Activated T-cell treated with anti-CD3 and anti-CD28 coated beads, Interleukin-2, amount 50 U/mL, for 24 hours (primary cell): ENCODE data around the gene SPOCK1.

ENCODE experiments used
- DNase-seq: peaks from one replicate; pipeline ENCODE4 v3.0.0-alpha.2; 2020
- H3K27ac Mint-ChIP-seq: 2 replicates; pipeline ENCODE4 v1.8.0; 2020; ENCODE audit warnings: mild to moderate bottlenecking, mixed read lengths
- H3K27me3 Mint-ChIP-seq: 2 replicates; pipeline ENCODE4 v1.8.0; 2020; ENCODE audit warnings: mixed read lengths
- H3K36me3 Mint-ChIP-seq: 2 replicates; pipeline ENCODE4 v1.8.0; 2020; ENCODE audit warnings: low read depth, mixed read lengths
- H3K4me1 Mint-ChIP-seq: 2 replicates; pipeline ENCODE4 v1.8.0; 2020; ENCODE audit warnings: low read depth, mixed read lengths
- H3K4me3 Mint-ChIP-seq: 2 replicates; pipeline ENCODE4 v1.8.0; 2020; ENCODE audit warnings: mild to moderate bottlenecking, moderate library complexity, mixed read lengths
- H3K9me3 Mint-ChIP-seq: 2 replicates; pipeline ENCODE4 v1.8.0; 2020; ENCODE audit warnings: mixed read lengths

SPOCK1 gene

DNA sequence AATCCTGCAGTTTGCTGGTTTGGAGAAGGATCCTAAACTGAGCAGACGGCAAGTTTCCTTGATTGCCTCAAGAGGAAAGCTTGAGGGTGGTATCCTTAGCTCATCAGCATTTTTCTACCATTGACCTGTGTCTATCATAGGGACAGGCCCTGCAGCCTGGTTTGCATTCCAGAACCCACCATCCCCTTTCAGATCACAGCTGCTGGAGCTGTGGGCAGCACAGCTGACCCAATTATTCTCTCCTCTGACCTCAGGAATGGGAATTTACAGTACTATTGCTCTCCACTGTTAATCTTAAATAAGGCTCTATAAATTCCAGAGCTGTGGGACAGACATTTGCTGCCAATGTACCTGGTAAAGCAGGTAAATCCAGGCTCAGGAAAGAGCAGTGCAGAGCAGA lies 163.0 kb downstream of the SPOCK1 start:
- Mint-ChIP-seq H3K27ac (no peak overlapping the region), H3K36me3 (no peaks in the 10 kb centered on the region), H3K27me3 (no peaks in the 10 kb centered on the region), H3K4me3 (no peak overlapping the region), H3K9me3 (no peaks in the 10 kb centered on the region), H3K4me1 (no peaks in the 10 kb centered on the region)
- no peak for DNase-seq

DNA sequence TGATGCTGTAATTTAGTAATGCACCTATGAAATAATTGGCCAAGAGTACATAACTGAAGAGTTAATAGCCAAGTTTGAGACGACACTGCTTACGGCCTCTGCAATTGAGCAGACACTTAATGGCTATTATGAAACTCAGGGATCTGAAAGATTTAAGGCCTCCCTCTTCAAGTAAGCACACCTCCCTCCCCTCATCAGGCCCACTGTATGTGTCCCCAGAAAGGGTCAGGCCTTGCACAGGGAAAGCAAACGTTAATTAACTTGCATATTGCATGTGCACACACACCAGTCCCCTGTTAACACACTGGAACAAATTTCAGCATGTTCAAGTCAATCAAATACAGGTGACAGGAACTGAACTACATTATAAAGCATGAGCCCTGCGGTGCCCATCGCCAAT lies 163.6 kb downstream of the SPOCK1 start:
- Mint-ChIP-seq H3K4me3 (no peak overlapping the region), H3K27me3 (no peaks in the 10 kb centered on the region), H3K36me3 (no peaks in the 10 kb centered on the region), H3K9me3 (no peaks in the 10 kb centered on the region), H3K4me1 (no peaks in the 10 kb centered on the region), H3K27ac (no peak overlapping the region)
- no peak for DNase-seq

DNA sequence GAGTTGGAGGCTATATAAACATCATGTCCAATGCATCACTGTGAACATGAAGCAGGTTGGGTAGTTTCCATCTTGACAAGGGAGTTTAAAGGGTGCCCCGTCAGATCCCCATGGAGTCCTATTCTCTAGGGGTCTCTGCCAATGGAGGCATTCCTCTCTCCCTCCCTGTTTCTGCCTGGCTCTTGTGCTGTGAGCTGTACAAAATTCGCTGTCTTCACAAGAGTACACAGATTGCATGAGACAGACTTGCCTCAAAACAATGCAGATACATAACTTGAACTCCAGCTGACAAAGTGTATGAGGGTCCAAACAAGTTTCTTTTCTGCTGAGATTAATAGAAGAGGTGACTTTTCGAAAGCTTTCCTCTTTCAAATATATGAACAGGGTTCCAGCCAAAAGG lies 165.2 kb downstream of the SPOCK1 start:
- no peak for DNase-seq
- Mint-ChIP-seq H3K4me3 (no peak overlapping the region), H3K36me3 (no peaks in the 10 kb centered on the region), H3K27me3 (no peaks in the 10 kb centered on the region), H3K27ac (no peak overlapping the region), H3K4me1 (no peaks in the 10 kb centered on the region), H3K9me3 (no peaks in the 10 kb centered on the region)

DNA sequence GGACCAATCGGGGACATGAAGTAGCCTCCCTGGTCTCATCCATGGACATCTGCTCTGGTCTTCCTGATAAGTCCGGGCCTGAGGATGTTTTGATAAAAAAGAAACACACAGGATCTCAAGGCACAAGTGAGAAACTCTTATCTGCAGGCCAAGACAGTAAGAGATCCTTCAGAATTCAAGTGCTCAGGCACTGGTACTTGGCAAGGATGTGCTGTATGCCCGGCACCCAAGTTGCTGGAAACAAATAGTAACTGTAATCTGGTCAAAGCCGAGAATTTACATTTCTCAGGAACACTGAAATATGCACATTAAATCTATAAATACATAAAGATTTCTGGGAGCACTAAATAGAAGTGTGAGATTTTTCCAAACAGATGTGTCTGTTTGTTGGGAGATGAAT lies 165.7 kb downstream of the SPOCK1 start:
- H3K27me3 Mint-ChIP-seq, result no peaks in the 10 kb centered on the region
- H3K9me3 Mint-ChIP-seq, result no peaks in the 10 kb centered on the region
- H3K4me1 Mint-ChIP-seq, result no peaks in the 10 kb centered on the region
- H3K27ac Mint-ChIP-seq, result no peak overlapping the region
- DNase-seq, result no peak
- no peak overlapping the region for H3K4me3 Mint-ChIP-seq
- H3K36me3 Mint-ChIP-seq, result no peaks in the 10 kb centered on the region

DNA sequence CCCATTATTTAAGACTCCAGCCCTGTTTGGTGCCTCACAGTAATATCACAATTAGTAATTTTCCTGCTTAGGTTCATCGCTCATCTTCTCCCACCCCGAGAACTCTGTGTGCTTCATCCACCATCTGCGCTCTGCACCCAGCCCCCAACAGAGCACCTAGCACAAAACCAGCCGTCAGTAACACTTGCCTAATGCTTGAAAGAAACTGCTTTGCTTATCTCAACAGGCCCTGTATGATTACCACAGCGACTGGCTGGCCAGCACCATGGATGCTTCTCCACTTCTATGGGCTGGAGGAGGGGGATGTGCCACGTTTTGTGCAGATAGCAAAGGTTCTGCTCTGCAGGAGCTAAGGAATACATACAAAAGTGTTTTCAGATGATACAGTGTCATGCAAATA lies 166.8 kb downstream of the SPOCK1 start:
- Mint-ChIP-seq H3K4me1 (no peaks in the 10 kb centered on the region), H3K27ac (no peak overlapping the region), H3K4me3 (no peak overlapping the region), H3K9me3 (no peaks in the 10 kb centered on the region), H3K27me3 (no peaks in the 10 kb centered on the region), H3K36me3 (no peaks in the 10 kb centered on the region)
- no peak for DNase-seq

DNA sequence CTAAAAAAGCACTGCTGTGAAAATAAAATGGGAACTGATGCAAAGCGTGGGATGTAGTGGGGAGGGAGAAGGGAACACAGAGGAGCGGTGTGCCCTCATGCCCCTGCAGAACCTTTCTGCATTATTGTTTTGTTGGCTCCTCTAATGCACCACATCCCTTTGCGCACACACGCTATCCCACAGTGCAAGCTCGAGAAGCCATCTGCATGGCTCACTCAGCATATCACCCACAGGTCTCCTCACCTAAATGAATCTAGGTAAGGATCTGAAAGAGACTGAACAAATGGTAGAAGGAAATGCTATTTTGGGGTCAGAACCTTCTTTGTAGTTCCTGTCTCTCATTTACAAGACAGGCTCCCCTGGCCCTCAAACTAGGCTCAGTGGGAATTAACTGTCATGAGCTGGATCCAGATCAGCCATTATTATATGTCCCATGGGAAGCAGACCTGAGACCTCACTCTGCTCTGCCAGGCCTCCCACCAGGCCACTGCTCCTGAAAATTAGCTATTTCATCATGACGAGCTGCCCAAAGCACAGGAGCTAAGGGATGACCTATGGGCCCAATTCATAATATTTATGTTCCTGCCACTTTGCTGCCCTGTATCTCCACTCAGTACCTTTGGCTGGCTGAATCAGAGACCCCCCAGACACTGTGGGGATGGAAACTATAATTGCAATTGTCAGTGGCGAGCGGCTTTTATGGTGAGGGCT lies 169.4 kb downstream of the SPOCK1 start:
- Mint-ChIP-seq H3K27me3 (no peaks in the 10 kb centered on the region), H3K36me3 (no peaks in the 10 kb centered on the region)

DNA sequence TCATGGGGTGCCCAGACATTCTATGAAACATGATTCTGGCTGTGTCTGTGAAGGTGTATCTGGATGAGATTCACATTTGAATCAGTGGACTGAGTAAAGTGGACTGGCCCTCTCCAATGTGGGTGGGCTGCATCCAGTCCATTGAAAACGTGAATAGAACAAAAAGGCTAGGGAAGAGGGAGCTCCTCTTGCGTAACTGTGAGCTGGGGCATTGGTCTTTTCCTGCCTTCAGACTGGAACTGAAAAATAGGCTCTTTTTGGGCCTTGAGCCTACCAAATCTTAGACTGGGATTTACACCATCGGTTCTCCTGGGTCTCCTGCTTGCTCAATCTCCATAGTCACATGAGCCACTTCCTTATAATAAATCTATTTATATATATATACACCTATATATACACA lies 170.1 kb downstream of the SPOCK1 start:
- Mint-ChIP-seq H3K4me1 (no peaks in the 10 kb centered on the region), H3K27ac (no peak overlapping the region), H3K9me3 (no peaks in the 10 kb centered on the region), H3K4me3 (no peak overlapping the region), H3K27me3 (no peaks in the 10 kb centered on the region), H3K36me3 (no peaks in the 10 kb centered on the region)
- DNase-seq, result no peak

More for the DNA sequence above, 169.4 kb downstream of the SPOCK1 start:
- Mint-ChIP-seq H3K27ac (no peak overlapping the region), H3K4me3 (no peak overlapping the region), H3K9me3 (no peaks in the 10 kb centered on the region), H3K4me1 (no peaks in the 10 kb centered on the region)
- DNase-seq, result no peak

DNA sequence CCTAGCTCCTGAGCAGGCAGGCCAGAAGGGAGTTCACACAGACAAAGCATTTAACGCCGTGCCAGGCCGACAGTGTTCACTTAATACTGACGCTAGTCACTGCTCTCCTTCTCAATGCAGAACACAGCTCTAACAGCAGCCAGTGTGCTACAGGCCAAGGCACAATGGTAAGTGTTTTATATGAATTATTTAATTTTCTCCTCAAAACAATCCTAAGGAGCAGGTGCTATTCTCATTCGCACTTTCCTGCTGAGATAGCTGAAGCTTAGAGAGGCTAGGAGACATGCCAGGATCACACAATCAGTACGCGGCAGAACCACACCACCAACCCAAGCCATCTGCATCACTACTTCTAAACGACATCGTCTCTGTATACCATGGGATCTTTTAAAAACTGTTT lies 170.7 kb downstream of the SPOCK1 start:
- H3K4me1 Mint-ChIP-seq, result no peaks in the 10 kb centered on the region
- H3K4me3 Mint-ChIP-seq, result no peak overlapping the region
- no peaks in the 10 kb centered on the region for H3K27me3 Mint-ChIP-seq
- H3K9me3 Mint-ChIP-seq, result no peaks in the 10 kb centered on the region
- DNase-seq, result no peak
- no peak overlapping the region for H3K27ac Mint-ChIP-seq
- no peaks in the 10 kb centered on the region for H3K36me3 Mint-ChIP-seq

DNA sequence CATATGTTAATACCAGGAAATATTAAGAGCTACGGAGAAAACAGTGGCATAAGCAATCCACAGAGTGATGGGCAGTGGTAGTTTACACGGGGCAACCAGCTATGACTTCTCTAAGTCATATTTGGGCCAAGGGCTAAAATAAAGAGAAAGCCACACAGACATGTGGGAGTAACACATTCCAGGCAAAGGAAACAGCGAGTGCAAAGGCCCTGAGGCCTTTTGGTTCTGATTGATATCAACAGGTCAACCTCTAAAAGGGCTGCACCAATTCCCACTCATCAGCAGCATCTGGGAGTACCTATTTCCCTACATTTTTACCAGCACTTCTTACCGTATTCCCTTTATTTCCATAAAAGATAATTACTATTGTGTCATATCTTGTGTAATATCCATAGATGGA lies 173.4 kb downstream of the SPOCK1 start:
- Mint-ChIP-seq H3K4me3 (no peak overlapping the region), H3K27me3 (peaks cover 7% of the 10 kb centered on the region), H3K9me3 (no peaks in the 10 kb centered on the region), H3K4me1 (no peaks in the 10 kb centered on the region), H3K36me3 (no peaks in the 10 kb centered on the region), H3K27ac (no peak overlapping the region)
- DNase-seq, result no peak

DNA sequence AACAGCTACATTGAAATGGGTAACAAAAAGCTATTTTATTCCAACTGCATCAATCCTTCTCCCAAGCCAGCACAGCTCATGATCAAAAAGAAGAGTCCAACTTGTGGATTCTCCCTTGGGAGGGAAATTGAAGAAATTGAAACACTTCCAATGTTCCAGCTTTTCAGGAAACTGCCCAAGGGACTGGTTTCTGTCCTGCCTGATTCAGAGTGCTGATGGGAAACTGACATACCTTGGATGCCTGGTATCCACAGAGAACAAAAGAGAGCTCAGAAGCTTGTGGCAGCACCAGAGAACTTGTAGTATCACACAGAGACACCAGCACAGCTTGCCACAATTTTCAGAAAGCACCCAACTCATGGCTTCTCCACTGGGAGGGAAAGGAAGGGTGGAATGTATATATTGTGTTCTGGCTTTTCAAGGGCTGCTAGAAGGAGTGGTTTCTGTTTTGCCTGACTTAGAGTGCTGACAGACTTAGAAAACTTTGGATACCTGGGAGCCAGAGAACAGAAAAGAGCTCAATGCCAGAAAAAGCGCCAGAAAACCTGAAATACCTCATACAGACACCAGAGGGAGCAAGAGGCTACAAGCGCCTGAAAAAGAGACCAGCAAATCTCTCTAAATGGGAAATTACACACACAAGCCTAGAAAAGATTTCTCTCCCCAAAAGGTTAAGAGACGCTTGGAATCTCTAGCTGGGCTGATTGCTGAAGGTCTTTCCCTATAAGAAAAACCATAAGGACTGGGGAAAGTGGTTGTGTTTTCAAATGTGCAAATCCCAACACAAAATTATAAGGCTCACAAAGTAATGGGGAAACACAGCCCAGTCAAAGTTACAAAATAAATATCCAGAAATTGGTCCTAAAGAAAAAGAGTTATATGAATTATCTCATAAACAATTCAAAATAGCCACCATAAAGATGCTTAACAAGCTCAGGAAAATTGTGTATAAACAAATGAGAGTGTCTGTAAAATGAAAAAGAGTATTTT lies 178.8 kb downstream of the SPOCK1 start:
- Mint-ChIP-seq H3K36me3 (no peaks in the 10 kb centered on the region), H3K27ac (no peak overlapping the region), H3K4me3 (no peak overlapping the region), H3K27me3 (peaks cover 36% of the 10 kb centered on the region), H3K4me1 (no peaks in the 10 kb centered on the region), H3K9me3 (no peaks in the 10 kb centered on the region)
- DNase-seq, result no peak

DNA sequence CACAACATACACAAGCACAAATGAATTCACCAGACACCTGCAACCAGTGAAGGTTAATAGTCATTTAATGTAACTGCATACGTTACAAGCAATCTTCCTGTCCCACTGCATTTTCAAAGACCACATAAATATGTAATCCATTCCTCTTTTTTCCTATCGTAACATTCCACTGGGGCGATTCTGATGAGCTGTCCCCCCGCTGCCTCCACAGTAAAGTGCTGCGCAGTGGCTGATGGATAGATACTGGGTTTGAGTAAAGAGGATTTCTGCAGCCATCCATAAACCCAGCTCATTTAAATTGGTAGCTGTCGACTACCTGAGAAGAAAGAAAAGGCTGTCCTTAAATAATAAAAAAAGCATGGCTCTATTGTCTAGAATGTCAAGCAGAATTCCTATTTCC lies 181.1 kb downstream of the SPOCK1 start:
- Mint-ChIP-seq H3K27me3 (peaks cover 36% of the 10 kb centered on the region), H3K36me3 (no peaks in the 10 kb centered on the region), H3K4me3 (no peak overlapping the region), H3K9me3 (no peaks in the 10 kb centered on the region), H3K27ac (no peak overlapping the region), H3K4me1 (no peaks in the 10 kb centered on the region)
- DNase-seq, result no peak

DNA sequence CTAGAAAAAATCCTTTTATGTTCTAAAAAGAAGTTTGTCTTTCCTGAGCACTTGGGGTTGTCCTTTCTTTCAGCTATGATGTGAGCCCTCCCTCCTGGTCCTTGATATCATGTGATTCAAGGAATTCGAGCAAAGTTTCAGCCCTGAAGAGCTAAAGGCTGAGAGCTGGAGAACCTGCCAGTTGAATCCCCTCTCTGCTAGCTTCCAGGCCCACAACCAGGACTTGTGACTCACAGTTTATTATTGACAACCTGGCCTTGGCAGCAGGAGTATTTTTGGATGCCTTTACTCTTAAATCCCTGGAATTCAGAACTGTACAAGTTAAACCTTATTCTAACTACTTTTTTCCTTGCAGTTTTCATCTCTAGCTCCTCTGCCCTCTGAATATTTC lies 182.8 kb downstream of the SPOCK1 start:
- H3K9me3 Mint-ChIP-seq, result no peaks in the 10 kb centered on the region
- H3K36me3 Mint-ChIP-seq, result no peaks in the 10 kb centered on the region
- peaks cover 33% of the 10 kb centered on the region for H3K27me3 Mint-ChIP-seq
- no peak overlapping the region for H3K4me3 Mint-ChIP-seq
- DNase-seq, result no peak
- no peak overlapping the region for H3K27ac Mint-ChIP-seq
- H3K4me1 Mint-ChIP-seq, result no peaks in the 10 kb centered on the region

DNA sequence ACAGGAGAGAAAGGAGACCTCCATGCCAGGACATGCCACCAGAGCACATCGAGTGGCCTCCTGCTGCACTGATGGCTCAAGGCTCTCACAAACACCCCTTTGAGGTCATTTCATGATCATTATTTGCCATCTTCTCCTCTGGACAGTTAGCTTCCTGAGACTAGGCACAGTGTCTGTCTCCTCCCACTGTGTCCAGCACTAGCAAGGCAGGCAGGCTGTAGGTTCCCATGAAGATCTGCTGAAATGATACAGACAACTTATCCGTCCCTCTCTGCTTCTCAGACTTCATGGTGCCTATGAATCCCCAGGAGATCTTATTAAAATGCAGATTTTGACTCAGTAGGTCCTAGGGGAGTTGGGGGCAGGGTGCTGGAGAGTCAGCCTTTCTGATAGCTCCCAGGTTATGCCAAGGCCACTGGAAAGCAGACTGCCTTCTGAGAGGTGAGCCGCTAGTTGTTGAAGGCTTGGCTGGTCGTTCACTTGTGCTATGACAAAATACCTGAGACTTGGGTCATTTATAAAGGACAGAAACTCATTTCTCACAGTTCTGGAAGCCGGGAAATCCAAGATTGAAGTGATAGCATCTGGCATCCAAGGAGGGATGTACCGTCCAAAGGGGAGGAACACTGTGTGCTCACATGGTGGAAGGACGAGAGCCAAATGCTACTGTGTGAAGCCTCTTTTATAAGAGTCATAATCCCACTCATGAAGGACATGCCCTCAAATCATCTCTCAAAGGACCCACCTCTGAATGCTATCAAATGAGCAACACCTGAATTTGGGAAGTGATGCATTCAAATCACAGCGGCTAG lies 183.4 kb downstream of the SPOCK1 start:
- no peaks in the 10 kb centered on the region for H3K4me1 Mint-ChIP-seq
- H3K9me3 Mint-ChIP-seq, result no peaks in the 10 kb centered on the region
- H3K4me3 Mint-ChIP-seq, result no peak overlapping the region
- no peaks in the 10 kb centered on the region for H3K36me3 Mint-ChIP-seq
- H3K27ac Mint-ChIP-seq, result no peak overlapping the region
- H3K27me3 Mint-ChIP-seq, result peaks cover 30% of the 10 kb centered on the region
- DNase-seq, result no peak

DNA sequence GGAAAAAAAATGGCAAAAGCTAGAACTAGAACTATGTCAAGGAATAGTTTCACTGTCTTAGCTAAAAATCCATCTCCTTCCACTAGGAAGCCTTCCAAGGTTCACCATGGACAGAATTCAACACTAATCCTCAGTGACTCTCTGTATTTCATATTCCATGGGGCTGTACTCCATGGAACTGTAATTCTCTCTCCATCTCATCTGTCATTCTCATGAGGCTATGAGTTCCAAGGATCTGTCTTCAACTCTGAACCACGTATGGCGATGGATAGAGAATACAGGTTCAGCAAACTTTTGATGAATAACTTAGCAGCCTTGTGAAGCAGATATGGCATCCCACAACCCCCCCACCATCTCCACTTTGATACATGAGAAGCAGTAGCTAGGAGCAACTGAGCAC lies 184.0 kb downstream of the SPOCK1 start:
- no peaks in the 10 kb centered on the region for H3K4me1 Mint-ChIP-seq
- no peaks in the 10 kb centered on the region for H3K36me3 Mint-ChIP-seq
- peaks cover 25% of the 10 kb centered on the region for H3K27me3 Mint-ChIP-seq
- DNase-seq, result no peak
- no peak overlapping the region for H3K4me3 Mint-ChIP-seq
- no peaks in the 10 kb centered on the region for H3K9me3 Mint-ChIP-seq
- H3K27ac Mint-ChIP-seq, result no peak overlapping the region
